ENCODE data around the gene TBC1D22A. TPM values are rescaled to one million over a fixed set of nuclear protein-coding genes. Genes with fewer than 3 reads are reported as not detected.

The TBC1D22A gene
- total RNA-seq, 4 donors from 2014 or later: 16.2 to 22.2 (median 17.8) TPM

DNA sequence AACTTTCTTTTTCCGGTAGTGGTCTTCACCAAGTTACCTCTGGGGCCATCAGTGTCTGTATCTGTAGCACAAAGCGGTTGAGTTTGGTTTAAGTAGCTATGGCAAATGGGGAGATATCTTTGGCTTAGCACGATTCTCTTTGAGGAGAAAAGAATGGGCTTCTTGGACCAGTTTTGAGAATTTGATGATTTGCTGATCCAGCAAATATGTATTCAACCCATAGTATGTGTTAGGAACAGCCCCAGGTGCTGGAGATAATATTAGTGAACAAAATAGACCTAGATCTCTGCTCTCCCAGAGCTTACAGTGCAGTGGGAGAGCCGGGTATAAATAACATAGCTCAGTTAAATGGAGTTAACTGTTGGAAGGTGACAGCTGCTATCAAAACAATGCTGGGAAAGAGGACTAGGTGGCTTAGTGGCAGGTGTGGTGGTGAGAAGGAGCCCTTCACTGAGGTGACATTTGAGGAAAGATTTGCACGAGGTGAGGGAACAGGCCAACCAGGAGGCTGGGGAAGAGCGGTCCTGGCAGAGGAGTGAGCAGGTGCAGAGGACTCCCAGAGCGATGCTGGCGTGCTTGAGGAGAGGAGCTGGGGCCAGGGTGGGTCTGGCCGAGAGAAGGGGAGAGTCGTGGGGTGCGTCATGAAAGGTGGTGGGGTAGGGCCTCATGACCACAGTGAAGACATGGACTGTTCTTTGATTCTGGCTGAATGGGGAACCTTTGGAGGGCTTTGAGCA lies 5.0 kb downstream of the TBC1D22A start:
- no peaks in the 10 kb centered on the region for H3K27me3 ChIP-seq
- TF ChIP-seq EP300 (IDR thresholded peaks at IDR 0.05) (no peak), POLR2A (IDR thresholded peaks at IDR 0.05) (no peak), POLR2AphosphoS5 (IDR thresholded peaks at IDR 0.05) (no peak)
- TF ChIP-seq, protein P1, sequence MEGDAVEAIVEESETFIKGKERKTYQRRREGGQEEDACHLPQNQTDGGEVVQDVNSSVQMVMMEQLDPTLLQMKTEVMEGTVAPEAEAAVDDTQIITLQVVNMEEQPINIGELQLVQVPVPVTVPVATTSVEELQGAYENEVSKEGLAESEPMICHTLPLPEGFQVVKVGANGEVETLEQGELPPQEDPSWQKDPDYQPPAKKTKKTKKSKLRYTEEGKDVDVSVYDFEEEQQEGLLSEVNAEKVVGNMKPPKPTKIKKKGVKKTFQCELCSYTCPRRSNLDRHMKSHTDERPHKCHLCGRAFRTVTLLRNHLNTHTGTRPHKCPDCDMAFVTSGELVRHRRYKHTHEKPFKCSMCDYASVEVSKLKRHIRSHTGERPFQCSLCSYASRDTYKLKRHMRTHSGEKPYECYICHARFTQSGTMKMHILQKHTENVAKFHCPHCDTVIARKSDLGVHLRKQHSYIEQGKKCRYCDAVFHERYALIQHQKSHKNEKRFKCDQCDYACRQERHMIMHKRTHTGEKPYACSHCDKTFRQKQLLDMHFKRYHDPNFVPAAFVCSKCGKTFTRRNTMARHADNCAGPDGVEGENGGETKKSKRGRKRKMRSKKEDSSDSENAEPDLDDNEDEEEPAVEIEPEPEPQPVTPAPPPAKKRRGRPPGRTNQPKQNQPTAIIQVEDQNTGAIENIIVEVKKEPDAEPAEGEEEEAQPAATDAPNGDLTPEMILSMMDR (IDR thresholded peaks at IDR 0.05): no peak
- H3K4me3 ChIP-seq: no peak overlapping the region
- H3K36me3 ChIP-seq: no peaks in the 10 kb centered on the region
- H3K27ac ChIP-seq: no peak overlapping the region
- WGBS, 2 donors (ENCODE audit: low coverage in 1 of 2): 80 to 93% methylated on average over 9 of the region's 11 CpGs
- peaks cover 0 to 61% (median 11%) of the 10 kb centered on the region in 3 donors for H3K4me1 ChIP-seq
- H3K9me3 ChIP-seq: no peaks in the 10 kb centered on the region
- ATAC-seq: no peak

DNA sequence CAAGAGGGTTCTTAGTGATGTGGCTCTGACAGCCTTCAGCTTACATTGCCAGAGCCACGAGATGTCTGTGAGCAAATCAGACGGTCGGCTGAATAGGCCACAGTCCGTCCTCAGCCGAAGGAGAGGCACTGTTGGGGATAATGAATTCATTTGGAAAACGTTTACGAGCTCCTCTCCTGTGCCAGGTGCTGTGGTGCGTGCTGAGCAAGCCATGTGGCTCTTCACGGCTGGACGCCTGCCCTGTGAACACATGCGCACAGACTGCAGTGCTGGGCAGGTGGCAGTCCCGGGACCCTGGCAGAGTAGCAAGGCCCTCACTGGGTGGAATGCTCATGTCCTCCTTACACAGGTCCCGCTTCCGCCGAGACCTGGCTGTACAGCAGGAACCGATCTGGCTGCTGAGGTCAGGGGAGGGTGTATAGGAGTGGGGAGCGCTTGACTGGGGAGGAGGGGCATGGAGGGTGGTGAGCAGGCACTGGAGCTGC lies 6.8 kb downstream of the TBC1D22A start:
- ATAC-seq: no peak
- Histone ChIP-seq H3K4me1 (peaks cover 0 to 60% (median 10%) of the 10 kb centered on the region in 3 donors), H3K27ac (peak overlapping the region in 3 of 4 donors; percentile 51 to 62 (median 61))

DNA sequence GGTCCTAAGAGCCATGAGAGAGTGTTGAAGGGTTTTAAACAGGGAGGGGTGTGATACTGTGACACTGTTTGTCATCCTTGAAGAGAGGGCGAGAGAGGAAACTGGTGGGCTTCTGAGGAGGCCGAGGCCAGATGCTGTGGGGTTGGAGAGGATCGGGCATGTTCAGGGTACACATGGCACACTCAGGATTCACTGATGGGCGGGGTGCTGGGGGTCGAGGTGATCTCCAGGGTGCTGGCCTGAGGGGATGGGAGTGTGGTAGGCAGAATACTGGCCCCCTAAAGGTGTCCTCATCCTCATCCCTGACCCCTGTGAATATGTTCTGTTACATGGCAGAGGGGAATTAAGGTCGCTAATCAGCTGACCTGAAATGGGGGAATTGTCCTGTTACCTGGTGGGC lies 7.3 kb downstream of the TBC1D22A start:
- no peaks in the 10 kb centered on the region for H3K36me3 ChIP-seq
- 88 to 93% methylated on average over 1 to 3 of the region's 6 CpGs for WGBS, 2 donors (ENCODE audit: low coverage in 1 of 2)
- H3K9me3 ChIP-seq: no peaks in the 10 kb centered on the region
- TF ChIP-seq POLR2AphosphoS5 (IDR thresholded peaks at IDR 0.05): no peak
- no peak for TF ChIP-seq POLR2A (IDR thresholded peaks at IDR 0.05)
- TF ChIP-seq EP300 (IDR thresholded peaks at IDR 0.05): no peak
- TF ChIP-seq, protein P1 (IDR thresholded peaks at IDR 0.05): no peak
- no peak overlapping the region for H3K4me3 ChIP-seq
- no peak for ATAC-seq
- H3K27me3 ChIP-seq: no peaks in the 10 kb centered on the region
- peaks cover 0 to 60% (median 10%) of the 10 kb centered on the region in 3 donors for H3K4me1 ChIP-seq
- peak overlapping the region in 3 of 4 donors; percentile 51 to 62 (median 61) for H3K27ac ChIP-seq

More for the DNA sequence above, 6.8 kb downstream of the TBC1D22A start:
- no peaks in the 10 kb centered on the region for H3K27me3 ChIP-seq
- 80 to 89% methylated on average over 1 to 8 of the region's 17 CpGs for WGBS, 2 donors (ENCODE audit: low coverage in 1 of 2)
- no peaks in the 10 kb centered on the region for H3K9me3 ChIP-seq
- TF ChIP-seq EP300 (IDR thresholded peaks at IDR 0.05) (no peak), POLR2A (IDR thresholded peaks at IDR 0.05) (no peak), POLR2AphosphoS5 (IDR thresholded peaks at IDR 0.05) (no peak)
- TF ChIP-seq, protein P1 (IDR thresholded peaks at IDR 0.05): no peak
- H3K4me3 ChIP-seq: no peak overlapping the region
- no peaks in the 10 kb centered on the region for H3K36me3 ChIP-seq

- no peak for TF ChIP-seq POLR2AphosphoS5 (IDR thresholded peaks at IDR 0.05)
- TF ChIP-seq POLR2A (IDR thresholded peaks at IDR 0.05): no peak
- TF ChIP-seq, protein P1 (IDR thresholded peaks at IDR 0.05): no peak
- TF ChIP-seq EP300 (IDR thresholded peaks at IDR 0.05): no peak
- Histone ChIP-seq H3K4me1 (peaks cover 0 to 60% (median 10%) of the 10 kb centered on the region in 3 donors), H3K36me3 (no peaks in the 10 kb centered on the region), H3K4me3 (no peak overlapping the region), H3K27me3 (no peaks in the 10 kb centered on the region), H3K9me3 (no peaks in the 10 kb centered on the region), H3K27ac (peak overlapping the region in 3 of 4 donors; percentile 51 to 62 (median 61))
- peak; percentile 20 for ATAC-seq
- 44 to 73% methylated on average over 2 to 3 of the region's 14 CpGs for WGBS, 2 donors (ENCODE audit: low coverage in 1 of 2)
Measured at GRCh38 chr22:46770151-46770641, 7.7 kb downstream of the TBC1D22A start.

All from gastroesophageal sphincter (tissue), 4 donors.